ENCODE results near the gene B4GALT1.

DNA sequence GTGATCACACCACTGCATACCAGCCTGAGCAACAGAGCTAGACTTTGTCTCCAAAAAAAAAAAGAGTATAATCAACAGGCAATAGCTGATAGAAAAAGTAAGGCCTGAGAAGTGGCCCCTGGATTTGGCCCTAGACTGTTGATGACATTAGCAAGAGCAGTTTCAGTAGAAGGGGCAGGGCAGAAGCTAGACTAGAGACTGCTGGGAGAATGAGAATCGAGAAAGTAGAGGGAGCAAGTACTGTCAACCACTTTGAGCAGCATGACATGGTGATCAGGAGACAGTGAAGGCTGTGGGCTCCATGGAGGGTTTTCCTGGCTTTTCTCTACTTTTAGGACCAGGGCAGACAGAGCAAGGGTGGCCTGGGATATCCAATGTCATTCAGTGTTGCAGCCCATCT is 34.9 kb upstream of the B4GALT1 start:
- TF ChIP-seq, protein P1, sequence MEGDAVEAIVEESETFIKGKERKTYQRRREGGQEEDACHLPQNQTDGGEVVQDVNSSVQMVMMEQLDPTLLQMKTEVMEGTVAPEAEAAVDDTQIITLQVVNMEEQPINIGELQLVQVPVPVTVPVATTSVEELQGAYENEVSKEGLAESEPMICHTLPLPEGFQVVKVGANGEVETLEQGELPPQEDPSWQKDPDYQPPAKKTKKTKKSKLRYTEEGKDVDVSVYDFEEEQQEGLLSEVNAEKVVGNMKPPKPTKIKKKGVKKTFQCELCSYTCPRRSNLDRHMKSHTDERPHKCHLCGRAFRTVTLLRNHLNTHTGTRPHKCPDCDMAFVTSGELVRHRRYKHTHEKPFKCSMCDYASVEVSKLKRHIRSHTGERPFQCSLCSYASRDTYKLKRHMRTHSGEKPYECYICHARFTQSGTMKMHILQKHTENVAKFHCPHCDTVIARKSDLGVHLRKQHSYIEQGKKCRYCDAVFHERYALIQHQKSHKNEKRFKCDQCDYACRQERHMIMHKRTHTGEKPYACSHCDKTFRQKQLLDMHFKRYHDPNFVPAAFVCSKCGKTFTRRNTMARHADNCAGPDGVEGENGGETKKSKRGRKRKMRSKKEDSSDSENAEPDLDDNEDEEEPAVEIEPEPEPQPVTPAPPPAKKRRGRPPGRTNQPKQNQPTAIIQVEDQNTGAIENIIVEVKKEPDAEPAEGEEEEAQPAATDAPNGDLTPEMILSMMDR (conservative IDR thresholded peaks at IDR 0.05 in 1 of 2, IDR thresholded peaks at IDR 0.05 in 1 of 2; ENCODE audit: low read depth in 1 of 2, low read length in 2 of 2), result no peak
- no peak for TF ChIP-seq EZH2 (IDR thresholded peaks at IDR 0.05; ENCODE audit: low read length, missing control alignments)
